Measurements from ENCODE around the gene KRTAP10-2.

The KRTAP10-2 gene

GRCh38 chr21:44503006-44503889 lies 48.1 kb downstream of the KRTAP10-2 start:
- in situ Hi-C loops (cut with HindIII; ENCODE audit: low sequenced_read_pairs): loop anchor here (10.0 kb wide), 1 partner anchor 282 kb away; no protein-coding TSS in a partner anchor

GRCh38 chr21:44502171-44502958 lies 48.9 kb downstream of the KRTAP10-2 start:
- in situ Hi-C loops (cut with HindIII; ENCODE audit: low sequenced_read_pairs): loop anchor here (10.0 kb wide), 1 partner anchor 282 kb away; no protein-coding TSS in a partner anchor
